DND-41 (cell line): ENCODE results near the gene TSC2.
"Not testable (repeated sequence)": the region's sequence is repeated elsewhere in the genome, so short reads cannot be mapped to it uniquely, and the experiment has no call there.

Source experiments
- ATAC-seq: fragments of 200-7000 bp; cut with Tn5 transposase; 3 replicates; pipeline ENCODE4 v1.9.1; 2021; ENCODE audit warnings: low read depth; ENCODE audit not compliant: insufficient read depth
- DNase-seq: peaks from one replicate; pipeline ENCODE4 v3.0.0-alpha.2; 2020
- H2AFZ ChIP-seq: 2 replicates; pipeline ENCODE4 v1.6.0; 2012; ENCODE audit warnings: low read depth, low read length
- H3K27ac ChIP-seq: 2 replicates; pipeline ENCODE4 v1.5.1; 2012; ENCODE audit warnings: low read length, inconsistent platforms
- H3K27me3 ChIP-seq: fragments of 200-600 bp; sonication (generic); 2 replicates; pipeline ENCODE4 v1.6.0; 2012; ENCODE audit warnings: low read length, mild to moderate bottlenecking, inconsistent platforms; ENCODE audit not compliant: insufficient read depth, poor library complexity
- H3K36me3 ChIP-seq: 2 replicates; pipeline ENCODE4 v1.5.1; 2012; ENCODE audit warnings: low read length, inconsistent platforms; ENCODE audit not compliant: insufficient read depth
- H3K4me1 ChIP-seq: 2 replicates; pipeline ENCODE4 v1.5.1; 2012; ENCODE audit warnings: mild to moderate bottlenecking, low read length; ENCODE audit not compliant: insufficient read depth
- H3K4me2 ChIP-seq: 2 replicates; pipeline ENCODE4 v1.6.0; 2012; ENCODE audit warnings: mild to moderate bottlenecking, moderate library complexity, low read length, inconsistent platforms; ENCODE audit not compliant: insufficient read depth
- H3K4me3 ChIP-seq, 2 experiments: fragments of 200-600 bp in 1 of 2; shearing (Covaris generic) in 1 of 2; 2 replicates each; pipeline ENCODE4 v1.5.1; 2012 to 2016; ENCODE audit warnings: inconsistent platforms in 2 of 2, low read length in 2 of 2, mild to moderate bottlenecking in 2 of 2, low read depth in 1 of 2, moderate library complexity in 1 of 2
- H3K79me2 ChIP-seq: 2 replicates; pipeline ENCODE4 v1.6.0; 2012; ENCODE audit warnings: low read length, inconsistent platforms; ENCODE audit not compliant: insufficient read depth
- H3K9ac ChIP-seq: 2 replicates; pipeline ENCODE4 v1.6.0; 2012; ENCODE audit warnings: low read depth, mild to moderate bottlenecking, inconsistent platforms, low read length, moderate library complexity
- H3K9me3 ChIP-seq: 2 replicates; pipeline ENCODE4 v1.5.1; 2012; ENCODE audit warnings: low read length, moderate library complexity, mild to moderate bottlenecking, inconsistent platforms; ENCODE audit not compliant: insufficient read depth, severe bottlenecking
- H4K20me1 ChIP-seq: 2 replicates; pipeline ENCODE4 v1.6.0; 2012; ENCODE audit warnings: low read length; ENCODE audit not compliant: insufficient read depth

Gene TSC2

GRCh38 chr16:2125609-2126008 lies 77.8 kb downstream of the TSC2 start:
- Histone ChIP-seq H3K79me2 (peaks cover 53% of the 10 kb centered on the region), H4K20me1 (peaks cover 38% of the 10 kb centered on the region), H3K4me1 (peaks cover 22% of the 10 kb centered on the region)
- not testable (repeated sequence) for H3K4me3 ChIP-seq, ATAC-seq, H3K4me2 ChIP-seq, H3K36me3 ChIP-seq, DNase-seq, H3K9ac ChIP-seq, H2AFZ ChIP-seq, H3K27ac ChIP-seq, H3K9me3 ChIP-seq, H3K27me3 ChIP-seq

- not testable (repeated sequence) for H3K27me3 ChIP-seq, H3K36me3 ChIP-seq, H2AFZ ChIP-seq, H3K9me3 ChIP-seq, ATAC-seq, H3K9ac ChIP-seq, DNase-seq, H3K27ac ChIP-seq, H3K4me3 ChIP-seq, H3K4me2 ChIP-seq
- peaks cover 22% of the 10 kb centered on the region for H3K4me1 ChIP-seq
- peaks cover 55% of the 10 kb centered on the region for H3K79me2 ChIP-seq
- peaks cover 38% of the 10 kb centered on the region for H4K20me1 ChIP-seq
These were observed 78.5 kb downstream of the TSC2 start for GRCh38 chr16:2126161-2126743.

DNA sequence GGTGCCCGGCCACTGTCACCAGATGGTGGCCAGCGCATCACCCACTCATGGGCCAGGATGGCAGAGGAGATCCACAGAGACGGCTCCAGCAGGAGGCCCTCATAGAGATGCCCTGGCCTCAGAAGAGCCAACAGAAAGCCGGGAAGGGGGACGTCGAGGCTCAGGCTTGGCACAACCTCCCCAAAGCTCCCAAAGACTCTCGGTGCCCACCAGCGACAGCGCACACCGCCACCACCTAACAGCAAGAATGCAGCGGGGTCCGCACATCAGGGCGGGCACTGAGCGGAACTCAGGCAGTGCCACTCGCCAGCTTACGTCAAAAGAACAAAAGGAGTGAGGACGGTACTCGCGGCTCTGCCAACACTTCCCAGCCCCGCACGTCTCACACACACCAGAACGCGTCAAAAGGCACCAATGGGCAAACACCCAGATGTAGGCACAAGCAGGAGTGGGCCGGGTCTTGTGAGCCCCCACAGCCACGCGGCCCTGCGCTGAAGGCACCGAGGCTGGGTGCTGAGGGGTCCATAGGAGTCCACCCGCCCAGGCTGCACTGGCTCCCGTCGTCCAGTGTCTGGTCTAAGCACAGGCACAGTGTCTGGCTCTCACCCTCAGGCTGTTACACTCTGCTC lies 79.3 kb downstream of the TSC2 start:
- H3K9me3 ChIP-seq, H3K27ac ChIP-seq, H3K36me3 ChIP-seq, DNase-seq, H3K4me2 ChIP-seq, ATAC-seq, H3K9ac ChIP-seq, H3K4me3 ChIP-seq, H3K27me3 ChIP-seq, H2AFZ ChIP-seq: not testable (repeated sequence)
- H3K79me2 ChIP-seq: peaks cover 51% of the 10 kb centered on the region
- H4K20me1 ChIP-seq: peaks cover 34% of the 10 kb centered on the region
- peaks cover 22% of the 10 kb centered on the region for H3K4me1 ChIP-seq

DNA sequence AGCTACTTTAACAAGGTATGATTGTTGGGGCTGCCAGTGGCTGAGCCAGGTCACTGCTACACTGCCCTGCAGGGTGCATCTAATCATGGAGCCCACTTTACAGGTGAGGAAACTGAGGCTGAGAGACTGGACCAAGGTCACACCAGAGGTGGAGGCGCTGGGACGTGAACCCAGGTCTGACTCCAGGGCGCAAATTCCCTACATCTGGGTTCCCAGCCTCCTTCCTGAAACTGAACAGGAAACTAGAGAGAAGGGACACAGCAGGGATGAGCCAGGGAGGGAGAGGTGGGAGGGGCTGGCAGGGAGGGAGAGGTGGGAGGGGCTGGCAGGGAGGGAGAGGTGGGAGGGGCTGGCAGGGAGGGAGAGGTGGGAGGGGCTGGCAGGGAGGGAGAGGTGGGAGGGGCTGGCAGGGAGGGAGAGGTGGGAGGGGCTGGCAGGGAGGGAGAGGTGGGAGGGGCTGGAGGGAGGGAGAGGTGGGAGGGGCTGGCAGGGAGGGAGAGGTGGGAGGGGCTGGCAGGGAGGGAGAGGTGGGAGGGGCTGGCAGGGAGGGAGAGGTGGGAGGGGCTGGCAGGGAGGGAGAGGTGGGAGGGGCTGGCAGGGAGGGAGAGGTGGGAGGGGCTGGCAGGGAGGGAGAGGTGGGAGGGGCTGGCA lies 80.0 kb downstream of the TSC2 start:
- H3K4me2 ChIP-seq, H3K27ac ChIP-seq, H2AFZ ChIP-seq, ATAC-seq, H3K9me3 ChIP-seq, H3K27me3 ChIP-seq, H3K4me3 ChIP-seq, H3K9ac ChIP-seq, H3K36me3 ChIP-seq: not testable (repeated sequence)
- Histone ChIP-seq H3K79me2 (peaks cover 48% of the 10 kb centered on the region), H4K20me1 (peaks cover 27% of the 10 kb centered on the region), H3K4me1 (peaks cover 22% of the 10 kb centered on the region)
- DNase-seq: peak; percentile 46

GRCh38 chr16:2129251-2129650 lies 81.5 kb downstream of the TSC2 start:
- not testable (repeated sequence) for DNase-seq, H3K27ac ChIP-seq, H3K4me2 ChIP-seq, H2AFZ ChIP-seq, H3K9ac ChIP-seq, ATAC-seq, H3K4me3 ChIP-seq, H3K9me3 ChIP-seq, H3K27me3 ChIP-seq, H3K36me3 ChIP-seq
- Histone ChIP-seq H4K20me1 (peaks cover 31% of the 10 kb centered on the region), H3K79me2 (peaks cover 54% of the 10 kb centered on the region), H3K4me1 (peaks cover 23% of the 10 kb centered on the region)

DNA sequence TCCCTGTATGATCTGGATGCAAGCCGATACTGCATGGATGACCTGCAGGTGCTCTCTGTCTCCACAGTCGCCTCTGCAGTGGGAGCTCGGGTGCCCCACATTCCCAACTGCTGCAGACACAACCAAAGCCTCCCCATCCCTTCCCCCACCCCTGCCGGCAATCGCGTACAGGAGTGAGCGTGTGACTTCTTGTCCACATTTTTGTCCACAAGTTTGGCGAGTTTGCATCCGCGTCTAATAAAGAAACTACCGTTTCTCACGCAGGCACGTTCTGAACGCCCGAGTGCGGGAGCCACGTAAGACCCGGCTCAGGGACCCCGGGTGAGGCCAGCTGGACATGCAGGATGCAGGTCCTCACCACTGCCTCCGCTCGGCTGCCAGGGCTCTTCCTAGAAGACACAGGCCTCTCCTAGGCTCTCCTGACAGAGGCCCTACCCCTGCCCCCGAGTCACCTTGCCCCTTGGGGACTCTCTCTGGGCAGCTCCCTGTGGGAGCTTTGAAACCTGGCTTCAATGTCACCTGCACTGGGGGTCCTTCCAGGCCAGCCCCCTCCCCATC lies 82.2 kb downstream of the TSC2 start:
- not testable (repeated sequence) for H3K27me3 ChIP-seq, H3K36me3 ChIP-seq, H2AFZ ChIP-seq, ATAC-seq, H3K27ac ChIP-seq, H3K9me3 ChIP-seq, H3K9ac ChIP-seq, H3K4me2 ChIP-seq, H3K4me3 ChIP-seq, DNase-seq
- Histone ChIP-seq H3K79me2 (peaks cover 50% of the 10 kb centered on the region), H4K20me1 (peaks cover 29% of the 10 kb centered on the region), H3K4me1 (peaks cover 27% of the 10 kb centered on the region)

DNA sequence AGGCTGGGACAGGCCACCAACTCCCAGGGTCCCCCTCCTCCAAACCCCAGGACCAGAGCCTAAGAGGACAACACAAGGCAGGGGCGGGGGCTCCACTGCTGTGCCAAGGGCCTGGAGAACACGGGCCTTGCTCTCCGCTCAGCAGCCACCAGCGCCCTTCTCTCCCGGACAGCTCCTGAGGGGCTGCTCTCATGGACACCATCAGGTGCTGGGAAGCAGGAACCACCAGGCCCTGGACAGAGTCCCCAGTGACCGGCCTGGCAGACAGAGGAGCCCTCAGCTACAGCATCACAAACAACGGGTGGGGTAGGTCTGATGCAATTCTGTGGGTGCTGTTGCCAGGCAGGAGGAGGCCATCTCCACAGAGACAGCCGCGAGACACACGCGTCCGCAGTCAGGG lies 86.0 kb downstream of the TSC2 start:
- H3K27me3 ChIP-seq, H4K20me1 ChIP-seq, H3K9me3 ChIP-seq, H3K4me3 ChIP-seq, H3K4me2 ChIP-seq, H3K36me3 ChIP-seq, H3K9ac ChIP-seq, ATAC-seq, H2AFZ ChIP-seq, DNase-seq, H3K27ac ChIP-seq: not testable (repeated sequence)
- H3K4me1 ChIP-seq: peaks cover 26% of the 10 kb centered on the region
- H3K79me2 ChIP-seq: peaks cover 27% of the 10 kb centered on the region

DNA sequence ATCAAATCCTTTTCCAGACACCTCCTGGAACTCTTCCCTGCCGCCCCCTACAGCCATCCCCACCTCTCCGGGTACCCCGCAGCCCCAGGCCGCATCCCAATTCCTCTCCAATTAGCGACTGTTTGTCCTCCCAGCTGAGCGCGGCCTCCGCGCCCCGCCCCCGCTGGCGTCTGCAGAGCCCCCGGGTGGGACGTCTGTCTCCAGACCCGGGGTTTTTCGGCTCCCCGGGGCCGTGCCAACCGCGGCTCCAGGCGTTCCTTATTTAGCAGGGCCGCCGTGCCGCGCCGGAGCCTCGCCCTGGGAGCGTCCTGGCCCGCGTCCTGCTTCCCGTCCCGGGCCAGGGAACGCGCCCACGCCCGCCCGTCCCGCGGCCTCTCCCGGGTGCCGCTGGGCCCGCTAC lies 87.3 kb downstream of the TSC2 start:
- peak overlapping the region; percentile 17 to 54; a peak in 3 of 4 replicates for H3K4me3 ChIP-seq
- H3K79me2 ChIP-seq: peaks cover 23% of the 10 kb centered on the region
- peak; percentile 45 for DNase-seq
- peaks cover 17% of the 10 kb centered on the region for H3K4me1 ChIP-seq
- not testable (repeated sequence) for ATAC-seq, H4K20me1 ChIP-seq, H3K9me3 ChIP-seq, H3K27me3 ChIP-seq, H3K27ac ChIP-seq, H3K36me3 ChIP-seq, H2AFZ ChIP-seq
- peak overlapping the region; percentile 55 for H3K4me2 ChIP-seq
- peak overlapping the region; percentile 50; the same call in 1 of the 2 replicates for H3K9ac ChIP-seq
